GM12874 (cell line): Measurements from ENCODE around the gene PTGES2.

Experiments used
- TF ChIP-seq, protein P1 (sequence below): IDR thresholded peaks from 2 replicates; pipeline ENCODE4 v1.5.1; 2011; ENCODE audit warnings: low read depth, mild to moderate bottlenecking, control low read depth, low read length, moderate library complexity; ENCODE audit not compliant: insufficient read depth

The PTGES2 gene

DNA sequence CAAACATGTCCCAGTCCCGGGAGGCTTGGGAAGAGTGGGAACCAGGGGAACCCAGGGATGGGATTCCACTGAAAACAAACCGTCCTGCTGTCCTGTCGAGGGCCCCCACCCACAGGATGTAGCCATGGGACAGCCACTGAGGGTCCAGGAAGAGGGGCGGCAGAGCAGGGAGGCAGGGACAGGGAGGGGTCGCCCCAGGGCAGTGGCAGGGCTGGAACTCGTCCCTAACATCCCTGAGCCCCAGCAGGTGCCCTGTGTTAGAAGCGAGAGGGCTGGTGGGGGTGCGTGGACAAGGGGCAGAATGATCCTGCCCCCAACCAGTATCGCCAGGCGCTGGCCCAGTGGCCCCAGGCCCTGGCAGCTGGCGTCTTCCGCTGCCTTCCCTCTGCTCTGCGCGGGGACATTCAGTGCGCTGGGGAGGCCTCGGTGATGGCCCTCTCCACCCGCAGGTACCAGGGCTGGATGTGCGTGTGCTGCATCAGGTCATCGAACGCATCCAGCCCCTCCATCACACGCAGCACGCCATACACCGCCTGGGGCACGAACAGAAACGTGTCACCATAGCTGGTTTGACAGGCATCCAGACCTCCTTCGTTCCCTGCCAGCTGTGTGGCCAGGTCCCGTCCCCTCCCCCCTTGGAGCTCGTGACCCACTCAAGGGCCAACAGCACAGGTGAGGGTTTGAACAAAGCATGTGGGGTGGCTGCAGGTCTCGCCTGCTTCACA is 6.6 kb downstream of the PTGES2 start:
- TF ChIP-seq, protein P1, sequence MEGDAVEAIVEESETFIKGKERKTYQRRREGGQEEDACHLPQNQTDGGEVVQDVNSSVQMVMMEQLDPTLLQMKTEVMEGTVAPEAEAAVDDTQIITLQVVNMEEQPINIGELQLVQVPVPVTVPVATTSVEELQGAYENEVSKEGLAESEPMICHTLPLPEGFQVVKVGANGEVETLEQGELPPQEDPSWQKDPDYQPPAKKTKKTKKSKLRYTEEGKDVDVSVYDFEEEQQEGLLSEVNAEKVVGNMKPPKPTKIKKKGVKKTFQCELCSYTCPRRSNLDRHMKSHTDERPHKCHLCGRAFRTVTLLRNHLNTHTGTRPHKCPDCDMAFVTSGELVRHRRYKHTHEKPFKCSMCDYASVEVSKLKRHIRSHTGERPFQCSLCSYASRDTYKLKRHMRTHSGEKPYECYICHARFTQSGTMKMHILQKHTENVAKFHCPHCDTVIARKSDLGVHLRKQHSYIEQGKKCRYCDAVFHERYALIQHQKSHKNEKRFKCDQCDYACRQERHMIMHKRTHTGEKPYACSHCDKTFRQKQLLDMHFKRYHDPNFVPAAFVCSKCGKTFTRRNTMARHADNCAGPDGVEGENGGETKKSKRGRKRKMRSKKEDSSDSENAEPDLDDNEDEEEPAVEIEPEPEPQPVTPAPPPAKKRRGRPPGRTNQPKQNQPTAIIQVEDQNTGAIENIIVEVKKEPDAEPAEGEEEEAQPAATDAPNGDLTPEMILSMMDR: no peak

DNA sequence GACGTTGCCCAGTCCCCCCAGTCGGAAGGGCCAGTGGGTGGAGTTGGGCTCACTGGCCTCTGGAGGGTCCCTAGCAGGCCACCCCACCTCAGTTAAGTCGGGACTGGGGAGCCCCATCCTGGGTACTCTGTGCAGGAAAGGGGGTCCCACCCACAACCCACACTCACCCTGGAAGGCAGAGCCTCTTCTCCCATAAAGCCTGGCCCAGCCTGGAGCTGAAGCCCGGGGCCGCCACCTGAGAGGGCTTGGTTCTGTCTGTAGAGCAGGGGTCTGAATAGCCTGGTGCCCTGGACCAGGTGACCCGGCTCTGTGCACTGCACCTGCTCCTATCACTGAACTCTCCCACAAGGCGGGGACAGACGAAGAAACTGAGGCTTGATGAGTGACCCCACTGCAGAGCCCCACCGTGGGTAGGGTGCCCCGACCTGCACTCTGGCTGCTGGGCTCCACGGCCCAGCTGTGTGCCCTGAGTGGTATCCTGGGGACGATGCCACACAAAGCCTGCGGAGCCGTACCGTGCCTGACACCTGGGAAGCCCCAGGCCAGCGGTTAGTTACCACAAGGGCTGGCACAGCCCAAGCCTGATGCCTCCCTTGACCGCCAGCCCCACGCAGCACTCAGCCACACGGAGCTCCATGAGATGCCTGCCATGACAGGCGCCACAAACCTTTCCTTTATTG is 7.3 kb downstream of the PTGES2 start:
- TF ChIP-seq, protein P1: no peak

DNA sequence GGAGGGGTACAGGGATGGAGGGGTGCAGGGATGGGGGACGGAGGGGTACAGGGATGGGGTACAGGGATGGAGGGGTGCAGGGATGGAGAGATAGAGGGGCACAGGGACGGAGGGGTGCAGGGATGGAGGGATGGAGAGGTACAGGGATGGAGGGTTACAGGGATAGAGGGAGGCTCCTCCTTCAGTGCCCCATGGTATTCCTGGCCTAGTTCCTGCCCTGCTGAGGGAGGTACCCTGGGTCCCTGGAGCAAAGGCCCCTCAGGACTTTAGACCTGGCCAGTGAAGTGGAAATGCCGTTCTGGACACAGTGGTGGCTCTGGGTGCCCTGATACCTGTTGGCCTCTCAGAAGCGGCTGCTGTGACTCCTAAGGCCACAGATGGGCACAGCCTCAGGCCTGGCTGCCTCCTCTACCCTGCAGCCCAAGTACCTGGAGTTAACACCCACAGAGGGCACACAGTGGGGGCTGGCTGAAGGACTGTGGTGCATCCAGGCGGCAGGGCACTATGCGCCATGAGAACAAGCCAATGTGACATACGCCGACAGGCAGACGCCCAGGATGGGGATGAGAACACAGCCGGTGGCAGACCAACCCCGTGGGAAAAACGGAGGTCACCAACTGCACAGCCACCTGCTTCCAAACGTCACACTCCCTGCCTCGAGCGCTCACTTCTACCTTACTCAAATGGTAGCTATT is 8.4 kb downstream of the PTGES2 start:
- TF ChIP-seq, protein P1: no peak

DNA sequence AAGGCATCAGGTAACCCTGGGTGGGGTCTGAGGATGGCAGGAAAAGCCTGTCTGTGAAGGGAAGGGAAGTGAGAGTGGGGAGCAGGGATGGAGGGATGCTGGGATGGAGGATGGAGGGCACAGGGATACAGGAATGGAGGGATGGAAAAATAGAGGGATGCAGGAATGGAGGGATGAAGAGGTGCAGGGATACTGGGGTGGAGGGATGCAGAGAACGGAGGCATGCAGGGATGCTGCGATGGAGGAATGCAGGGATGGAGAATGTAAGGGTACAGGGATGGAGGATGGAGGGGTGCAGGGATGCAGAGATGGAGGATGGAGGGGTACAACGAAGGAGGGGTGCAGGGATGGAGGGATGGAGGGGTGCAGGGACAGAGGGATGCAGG is 9.1 kb downstream of the PTGES2 start:
- TF ChIP-seq, protein P1: no peak

DNA sequence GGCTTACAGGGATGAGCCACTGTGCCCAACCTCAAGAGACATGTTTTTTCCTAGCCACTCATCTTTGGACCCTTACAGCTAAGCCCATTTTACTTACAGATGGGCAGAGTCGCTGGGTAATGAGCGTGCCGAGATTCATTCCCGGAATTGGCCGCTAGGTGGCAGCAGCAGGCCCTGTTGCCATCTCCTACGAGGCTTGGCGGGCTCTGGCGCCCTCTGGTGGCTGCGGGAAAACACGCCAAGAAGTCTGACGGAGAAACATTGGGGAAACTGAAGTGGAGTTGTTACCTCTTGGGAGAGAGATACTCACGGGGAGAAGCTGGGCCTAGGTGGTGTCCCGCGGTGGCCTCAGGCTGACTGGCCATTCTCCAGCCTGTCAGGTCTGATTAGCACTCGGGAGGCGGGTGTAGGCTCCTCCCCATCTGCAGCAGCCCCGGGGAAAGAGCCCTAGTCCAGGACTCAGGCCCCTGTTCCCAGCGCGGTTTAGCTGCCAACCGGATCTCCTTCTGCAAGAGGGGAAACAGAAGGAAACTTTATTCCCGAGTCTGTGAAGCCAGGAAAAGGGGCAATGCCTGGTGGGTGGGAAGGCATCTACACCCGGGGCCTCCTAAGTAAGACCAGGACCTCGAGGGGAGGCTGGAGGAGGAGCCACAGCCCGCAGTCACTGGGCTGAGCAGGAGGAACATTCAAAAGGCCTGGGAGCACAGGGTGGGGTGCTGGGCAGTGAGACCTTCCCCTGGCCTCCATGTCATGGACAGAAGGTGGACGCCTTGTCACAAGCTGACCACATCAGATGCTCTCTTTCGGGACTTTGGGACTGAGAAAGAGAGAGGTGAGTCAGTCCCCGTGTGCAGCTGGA is 9.7 kb downstream of the PTGES2 start:
- TF ChIP-seq, protein P1: peak; percentile 100

DNA sequence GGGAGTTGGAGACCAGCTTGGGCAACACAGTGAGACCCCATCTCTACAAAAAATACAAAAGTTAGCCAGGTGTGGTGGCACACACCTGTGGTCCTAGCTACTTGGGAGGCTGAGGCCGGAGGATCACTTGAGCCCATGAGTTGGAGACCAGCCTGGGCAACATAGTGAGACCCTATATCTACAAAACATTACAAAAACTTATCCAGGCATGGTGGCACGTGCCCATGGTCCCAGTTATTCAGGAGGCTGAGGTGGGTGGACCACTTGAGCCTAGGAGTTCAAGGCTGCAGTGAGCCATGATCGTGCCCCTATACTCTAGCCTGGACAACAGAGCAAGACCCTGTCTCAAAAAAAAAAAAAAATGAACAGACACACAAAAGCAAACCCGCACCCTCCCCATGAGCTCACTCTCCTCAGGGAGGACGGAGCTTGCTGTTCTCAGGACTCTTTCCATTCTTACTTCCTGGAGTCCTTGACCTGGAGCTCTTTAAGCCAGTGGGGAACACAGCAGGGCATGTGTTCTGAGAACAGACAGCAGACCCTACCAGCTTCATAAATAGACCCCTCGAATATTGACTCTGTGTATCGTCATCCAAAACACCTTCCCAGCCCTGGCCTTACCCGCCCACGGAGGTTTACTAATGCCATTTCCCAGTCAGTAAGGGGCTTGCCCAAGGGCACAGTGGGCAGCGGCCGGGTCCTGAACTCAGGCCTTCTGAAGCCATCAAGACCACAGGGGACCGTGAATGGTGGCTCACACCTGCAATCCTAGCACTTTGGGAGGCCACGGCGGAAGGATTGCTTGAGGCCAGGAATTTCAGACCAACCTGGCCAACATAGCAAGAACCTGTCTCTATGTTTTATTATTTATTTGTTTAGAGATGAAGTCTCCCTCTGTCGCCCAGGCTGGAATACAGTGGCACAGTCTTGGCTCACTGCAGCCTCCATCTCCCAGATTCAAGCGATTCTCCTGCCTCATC is 11.1 kb downstream of the PTGES2 start:
- TF ChIP-seq, protein P1: no peak
